K562 (cell line): ENCODE data around the gene MGRN1. TPM values are rescaled to one million over a fixed set of nuclear protein-coding genes. Genes with fewer than 3 reads are reported as not detected.
A peak's percentile ranks its signal among the peaks of the same experiment; 100 is the strongest.

ENCODE experiments used
- ATAC-seq: fragments of 200-7000 bp; cut with Tn5 transposase; 3 replicates; pipeline ENCODE4 v1.9.1; 2020; ENCODE audit warnings: moderate library complexity
- BruUV-seq: library from RNA; stranded (reverse); fragments of 400-500 nt; replicated peaks from 2 replicates; lab custom pipeline; 2021; lab: Mats Ljungman, UMichigan
- CTCF ChIA-PET: fragments of 300-600 bp; formaldehyde crosslinking; extraction: SDS; loops from one replicate; lab custom pipeline; 2021; ENCODE audit warnings: low intra/inter-chr PET ratio; lab: Yijun Ruan, JAX
- POLR2A ChIA-PET: fragments of 300-600, 350-650 bp; sonication (Branson Sonifier 250); formaldehyde crosslinking; extraction: SDS; loops from one replicate; lab custom pipeline; 2021; ENCODE audit warnings: antibody characterized with exemption, inconsistent platforms; lab: Yijun Ruan, JAX
- DNase-seq, 4 experiments: peaks; one replicate each; pipeline versions ENCODE4 v3.0.0 to v3.0.0-alpha.2; 2011 to 2018; ENCODE audit warnings: low spot score in 3 of 4, mixed read lengths in 3 of 4; ENCODE audit errors: extremely low read depth in 1 of 4
- FAIRE-seq: peaks from 2 replicates; lab custom pipeline; 2011; peaks lifted over from hg19 to GRCh38; lab: Jason Lieb, UNC
- H2AFZ ChIP-seq: 2 replicates; pipeline ENCODE4 v1.6.0; 2011; ENCODE audit warnings: low read depth, low read length, control low read depth, inconsistent platforms
- H3K27ac ChIP-seq: fragments of 200-600 bp; 3 replicates; pipeline ENCODE4 v1.8.0; 2011; ENCODE audit warnings: low read depth, mild to moderate bottlenecking, control low read depth, inconsistent platforms, low read length, moderate library complexity, mixed read lengths; ENCODE audit errors: extremely low read depth
- H3K27me3 ChIP-seq, 2 experiments: fragments of 300-600 bp in 1 of 2; 2 replicates in 1 of 2; 3 replicates in 1 of 2; pipeline versions ENCODE4 v1.6.0 to v1.8.0; 2011; ENCODE audit warnings: inconsistent platforms in 2 of 2, low read length in 2 of 2, mild to moderate bottlenecking in 1 of 2, mixed read lengths in 1 of 2, moderate library complexity in 1 of 2; ENCODE audit not compliant: control insufficient read depth in 2 of 2, insufficient read depth in 2 of 2
- H3K36me3 ChIP-seq: fragments of 300-600 bp; 3 replicates; pipeline ENCODE4 v1.8.0; 2011; ENCODE audit warnings: mild to moderate bottlenecking, low read length, inconsistent platforms; ENCODE audit not compliant: control insufficient read depth, insufficient read depth
- H3K4me1 ChIP-seq, 2 experiments: fragments of 200-600 bp in 1 of 2; replicated peaks in 1 of 2; 2 replicates in 1 of 2; 3 replicates in 1 of 2; pipeline versions ENCODE4 v1.5.1 to v1.8.0; 2011; ENCODE audit warnings: inconsistent platforms in 2 of 2, low read length in 2 of 2, mild to moderate bottlenecking in 1 of 2, mixed read lengths in 1 of 2, moderate library complexity in 1 of 2; ENCODE audit not compliant: control insufficient read depth in 2 of 2, insufficient read depth in 2 of 2
- H3K4me2 ChIP-seq: 2 replicates; pipeline ENCODE4 v1.6.1; 2011; ENCODE audit warnings: low read length, control low read depth, inconsistent platforms, mixed read lengths; ENCODE audit not compliant: insufficient read depth
- H3K4me3 ChIP-seq: fragments of 200-600 bp; sonication (generic), shearing (Covaris generic); 2 replicates; pipeline ENCODE4 v1.5.1; 2016; ENCODE audit warnings: control low read depth, inconsistent platforms
- H3K79me2 ChIP-seq: fragments of 200-600 bp; 3 replicates; pipeline ENCODE4 v1.8.0; 2011; ENCODE audit warnings: low read length, inconsistent platforms; ENCODE audit not compliant: control insufficient read depth, insufficient read depth
- H3K9ac ChIP-seq, 2 experiments: 2 replicates each; pipeline versions ENCODE4 v1.6.0 to v1.6.1; 2011; ENCODE audit warnings: low read depth in 2 of 2, low read length in 2 of 2, control low read depth in 1 of 2, inconsistent platforms in 1 of 2, mild to moderate bottlenecking in 1 of 2, mixed read lengths in 1 of 2; ENCODE audit not compliant: insufficient read depth in 1 of 2
- H3K9me1 ChIP-seq: one replicate; pipeline ENCODE4 v1.6.0; 2011; ENCODE audit warnings: inconsistent platforms, mild to moderate bottlenecking, low read length, moderate library complexity; ENCODE audit not compliant: control insufficient read depth, insufficient read depth
- H3K9me3 ChIP-seq: replicated peaks from 2 replicates; pipeline ENCODE4 v1.5.1; 2011; ENCODE audit warnings: low read depth, low read length, inconsistent platforms; ENCODE audit not compliant: control insufficient read depth, insufficient read depth
- H4K20me1 ChIP-seq: replicated peaks from 2 replicates; pipeline ENCODE4 v1.6.1; 2011; ENCODE audit warnings: low read length, inconsistent platforms, mixed read lengths; ENCODE audit not compliant: control insufficient read depth, insufficient read depth
- CBFA2T3 ChIP-seq: fragments of 450-650 bp; IDR thresholded peaks from 2 replicates; pipeline ENCODE4 v1.6.1; 2017
- EGR1 ChIP-seq: fragments of 450-650 bp; conservative IDR thresholded peaks from 2 replicates; pipeline ENCODE4 v1.6.1; 2017; ENCODE audit warnings: mild to moderate bottlenecking
- HCFC1 ChIP-seq: IDR thresholded peaks from 2 replicates; pipeline ENCODE4 v1.6.1; 2012; ENCODE audit warnings: low read depth, low read length, improper control_type of control experiment
- HINFP ChIP-seq: fragments of 450-650 bp; conservative IDR thresholded peaks from 2 replicates; pipeline ENCODE4 v1.6.1; 2016; ENCODE audit warnings: missing genetic modification characterization, low read depth, mild to moderate bottlenecking, control low read depth, missing compliant biosample characterization
- HNRNPLL ChIP-seq: fragments of 200-400 bp; formaldehyde crosslinking; IDR thresholded peaks from 2 replicates; pipeline ENCODE4 v1.6.1; 2017; ENCODE audit warnings: low read length, low read depth, mild to moderate bottlenecking; ENCODE audit not compliant: poor library complexity, severe bottlenecking
- JUN ChIP-seq, 2 experiments: sonication (generic) in 1 of 2; formaldehyde crosslinking in 1 of 2; IDR thresholded peaks; 2 replicates each; pipeline versions ENCODE4 v1.6.1 to v1.8.0; 2012 to 2022; ENCODE audit warnings: borderline replicate concordance in 2 of 2, mild to moderate bottlenecking in 2 of 2, improper control_type of control experiment in 1 of 2, low read depth in 1 of 2, low read length in 1 of 2, missing genetic modification reagents in 1 of 2
- MYC ChIP-seq, 2 experiments: fragments of 250-450 bp in 1 of 2; sonication (Bioruptor Pico) in 1 of 2; IDR thresholded peaks; 2 replicates each; pipeline versions ENCODE4 v1.5.1 to v1.6.1; 2012 to 2021; ENCODE audit warnings: low read depth in 2 of 2, borderline replicate concordance in 1 of 2, improper control_type of control experiment in 1 of 2, low read length in 1 of 2, mild to moderate bottlenecking in 1 of 2, moderate library complexity in 1 of 2
- RBM34 ChIP-seq: fragments of 200-400 bp; formaldehyde crosslinking; IDR thresholded peaks from 2 replicates; pipeline ENCODE4 v1.6.1; 2018; ENCODE audit warnings: low read length, borderline replicate concordance; ENCODE audit not compliant: insufficient read depth
- RERE ChIP-seq: sonication (generic); formaldehyde crosslinking; IDR thresholded peaks from 2 replicates; pipeline ENCODE4 v1.8.0; 2023; ENCODE audit warnings: missing genetic modification reagents, mild to moderate bottlenecking, borderline replicate concordance
- TCF7L2 ChIP-seq: fragments of 150-350 bp; IDR thresholded peaks from 2 replicates; pipeline ENCODE4 v1.6.1; 2016; ENCODE audit warnings: low read depth, mild to moderate bottlenecking, low read length, moderate library complexity
- ZFP91 ChIP-seq: sonication (generic); formaldehyde crosslinking; IDR thresholded peaks from 2 replicates; pipeline ENCODE4 v1.8.0; 2022; ENCODE audit warnings: mild to moderate bottlenecking, missing genetic modification reagents
- ZNF134 ChIP-seq: fragments of 250-450 bp; sonication (Bioruptor Pico); conservative IDR thresholded peaks from 2 replicates; pipeline ENCODE4 v1.4.0; 2020
- ZNF174 ChIP-seq: fragments of 250-450 bp; sonication (Bioruptor Pico); IDR thresholded peaks from 2 replicates; pipeline ENCODE4 v1.4.0; 2020; ENCODE audit warnings: mild to moderate bottlenecking
- ZNF764 ChIP-seq: fragments of 250-450 bp; sonication (Bioruptor Pico); IDR thresholded peaks from 2 replicates; pipeline ENCODE4 v1.4.0; 2020; ENCODE audit warnings: low read depth, mild to moderate bottlenecking, moderate library complexity
- WGBS: fragments of 100-300 bp; shearing (Covaris generic); methylation state at CpG from one replicate; pipeline ENCODE4 v1.1.6; 2016; ENCODE audit warnings: low coverage, mixed read lengths; ENCODE audit not compliant: insufficient coverage; ENCODE audit errors: missing lambda C conversion rate; 5-methylcytosine and 5-hydroxymethylcytosine counted together
- in situ Hi-C: fragments of 300-500 bp; cut with MboI; formaldehyde crosslinking; loops from 4 replicates; pipeline ENCODE4 v1.15.0; 2018; ENCODE audit warnings: inconsistent platforms, mixed read lengths
- intact Hi-C: fragments of 100-400 bp; cut with micrococcal nuclease; formaldehyde crosslinking; loops from 2 replicates; pipeline ENCODE4 v1.14.2; 2022
- polyA plus RNA-seq, 8 experiments: library from polyadenylated mRNA; depleted of rRNA in 4 of 8; stranded (reverse) in 5 of 8; unstranded in 3 of 8; fragments of >200 nt; fragmentation: Nextera tagmentation in 2 of 8; fragmentation: Illumina TruSeq in 1 of 8; extraction: Ambion mirVana in 2 of 8; extraction: Trizol in 1 of 8; gene quantifications; 2 replicates each; pipeline versions ENCODE4 v1.2.1 to v1.2.3, GENCODE V29; 2011 to 2014; ENCODE audit warnings: inconsistent platforms in 1 of 8, missing spikeins in 1 of 8
- total RNA-seq, 7 experiments: library from RNA; depleted of rRNA in 6 of 7; stranded (reverse); fragments of >200 nt in 6 of 7; fragmentation: Illumina TruSeq in 2 of 7; extraction: Trizol in 2 of 7; gene quantifications; 2 replicates each; pipeline versions ENCODE4 v1.2.1 to v1.2.3, GENCODE V29; 2011 to 2021; ENCODE audit warnings: low replicate concordance in 1 of 7

Gene MGRN1
- total and polyA plus RNA-seq, 9 of the 15 experiments (the other 6 are each of a cell fraction or from before 2014, with no cell fraction given): 0.15 to 37.9 (median 6.0) TPM

- WGBS: 94% methylated on average over 1 of the region's 1 CpG
- intact Hi-C loops: no loop called here
- no peak for DNase-seq
- Histone ChIP-seq H3K9me3 (0 out of 2 replicates have a peak, but pooled peaks cover 3% of the 10 kb centered on the region), H3K4me2 (no peak overlapping the region), H3K27me3 (no peaks in the 10 kb centered on the region), H3K4me3 (no peak overlapping the region), H3K36me3 (peaks cover 19% of the 10 kb centered on the region; the same call in 2 of the 3 replicates), H2AFZ (no peak overlapping the region), H3K9me1 (peaks cover 6% of the 10 kb centered on the region), H4K20me1 (no peaks in the 10 kb centered on the region), H3K79me2 (peaks cover 45% of the 10 kb centered on the region), H3K4me1 (peaks cover 3 to 5% of the 10 kb centered on the region in 2 experiments; a peak in 3 of 5 replicates), H3K27ac (no peak overlapping the region), H3K9ac (no peak overlapping the region)
- POLR2A ChIA-PET: no interaction called here
- TSS peak; percentile 12 for BruUV-seq
- ATAC-seq: no peak
- CTCF ChIA-PET: no interaction called here
- no peak for FAIRE-seq
- in situ Hi-C loops: no loop called here
- TF ChIP-seq RERE (CRISPR knock-in tag) (no peak), EGR1 (no peak), ZNF134 (CRISPR knock-in tag) (no peak), CBFA2T3 (no peak), HCFC1 (no peak), RBM34 (no peak), ZFP91 (CRISPR knock-in tag) (no peak), MYC (IDR thresholded peaks at IDR 0.05; ENCODE audit: low read depth, low read length) (no peak), MYC (CRISPR knock-in tag; IDR thresholded peaks at IDR 0.05; ENCODE audit: borderline replicate concordance, low read depth) (no peak), ZNF764 (CRISPR knock-in tag) (no peak), HINFP (tag) (no peak), ZNF174 (CRISPR knock-in tag) (no peak), JUN (IDR thresholded peaks at IDR 0.05; ENCODE audit: borderline replicate concordance, low read depth, low read length) (no peak), JUN (CRISPR knock-in tag; IDR thresholded peaks at IDR 0.05; ENCODE audit: borderline replicate concordance) (no peak), TCF7L2 (no peak), HNRNPLL (no peak)
Observed at GRCh38 chr16:4631444-4631843, 6.8 kb downstream of the MGRN1 start.
